GM19023 (cell line): Measurements from ENCODE around the gene BCL2L1.

Experiments
- ATAC-seq: cut with Tn5 transposase; IDR thresholded peaks from one replicate; pipeline ENCODE4 v1.9.1; 2021; ENCODE audit warnings: mild to moderate bottlenecking, moderate library complexity; ENCODE audit not compliant: unreplicated experiment

The BCL2L1 gene

DNA sequence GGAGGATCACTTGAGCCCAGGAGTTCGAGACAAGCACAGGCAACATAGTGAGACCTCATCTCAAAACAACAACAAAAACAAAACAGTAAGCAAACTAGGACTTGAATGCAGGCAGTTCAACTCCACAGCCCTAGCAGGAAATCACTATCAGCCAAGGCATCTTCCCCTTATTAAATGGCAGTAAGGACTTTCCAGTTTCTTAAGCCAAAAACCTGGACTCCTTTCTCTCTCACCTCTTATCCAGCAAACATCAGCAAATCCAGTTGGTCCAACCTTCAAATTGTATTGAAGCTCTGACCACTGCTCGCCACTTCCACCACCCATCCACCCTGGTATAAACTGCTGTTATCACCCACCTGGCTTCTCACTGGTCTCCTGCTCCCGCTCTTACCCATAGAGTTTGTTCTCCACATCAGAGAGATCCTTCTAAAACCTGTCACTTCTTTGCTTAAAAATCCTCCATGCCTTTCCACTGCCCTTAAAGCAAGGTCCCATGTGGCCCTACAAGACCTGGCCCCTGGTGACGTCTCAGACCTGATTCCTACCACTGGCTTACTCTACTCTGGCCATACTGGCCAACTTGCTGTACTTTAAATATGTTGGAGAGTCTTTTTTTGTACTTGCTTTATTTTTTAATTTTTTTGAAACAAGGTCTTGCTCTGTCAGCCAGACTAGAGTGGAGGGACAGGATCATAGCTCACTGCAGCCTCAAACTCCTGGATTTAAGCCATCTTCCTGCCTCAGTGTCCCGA lies 27.6 kb downstream of the BCL2L1 start:
- ATAC-seq = no peak

DNA sequence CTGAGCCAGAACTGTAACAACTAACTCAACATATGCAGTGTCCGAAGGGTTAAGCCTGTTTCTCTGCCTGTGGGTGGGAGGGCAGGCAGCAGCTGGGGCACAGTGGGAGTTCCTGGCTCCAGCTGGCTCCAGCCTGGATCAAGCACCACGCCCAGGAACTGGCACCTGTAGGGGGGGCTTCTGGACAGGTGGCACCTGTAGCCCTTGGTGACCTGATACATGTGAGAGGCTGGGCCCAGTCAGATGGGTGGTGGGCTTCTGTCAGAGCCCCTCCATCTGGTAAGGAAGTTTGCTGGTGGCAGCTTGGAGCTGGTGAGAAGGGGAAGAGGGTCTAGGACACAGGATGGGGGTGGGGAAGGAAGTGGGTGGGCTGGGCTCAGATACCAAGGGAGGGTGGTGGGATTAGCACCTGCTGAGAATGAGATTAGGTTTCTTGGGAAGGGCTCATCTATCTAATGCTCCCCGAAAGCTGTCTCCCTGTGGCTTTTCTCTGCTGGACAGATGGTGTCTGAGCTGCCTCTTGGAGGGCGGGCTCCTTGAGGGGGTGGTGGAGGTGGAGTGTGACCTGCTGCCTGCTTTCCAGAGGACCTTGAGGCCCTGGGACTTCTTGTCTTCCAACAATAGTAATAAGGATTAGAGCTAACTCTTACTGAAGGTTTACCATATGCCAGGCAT lies 28.5 kb downstream of the BCL2L1 start:
- ATAC-seq = no peak

GRCh38 chr20:31693402-31693801 lies 29.3 kb downstream of the BCL2L1 start:
- ATAC-seq = no peak

- ATAC-seq = no peak
Observed at GRCh38 chr20:31691646-31692275, 30.9 kb downstream of the BCL2L1 start.

GRCh38 chr20:31690124-31690666 lies 32.5 kb downstream of the BCL2L1 start:
- no peak for ATAC-seq

DNA sequence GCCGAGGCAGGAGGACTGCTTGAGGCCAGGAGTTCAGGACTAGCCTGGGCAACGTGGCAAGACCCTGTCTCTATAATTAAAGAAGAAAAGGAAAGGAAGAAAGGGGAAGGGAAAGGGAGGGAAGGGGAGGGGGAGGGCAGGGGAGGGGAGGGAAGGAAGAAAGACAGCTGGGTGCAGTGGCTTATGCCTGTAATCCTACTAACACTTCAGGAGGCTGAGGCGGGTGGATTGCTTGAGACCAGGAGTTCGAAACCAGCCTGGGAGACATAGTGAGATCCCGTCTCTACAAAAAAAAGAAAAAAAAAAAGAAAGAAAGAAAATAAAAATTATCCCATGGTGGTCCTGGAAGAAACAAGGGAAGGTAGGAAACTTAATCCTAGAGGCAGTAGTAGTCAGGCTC lies 33.5 kb downstream of the BCL2L1 start:
- no peak for ATAC-seq

GRCh38 chr20:31687777-31688176 lies 34.9 kb downstream of the BCL2L1 start:
- ATAC-seq = no peak

DNA sequence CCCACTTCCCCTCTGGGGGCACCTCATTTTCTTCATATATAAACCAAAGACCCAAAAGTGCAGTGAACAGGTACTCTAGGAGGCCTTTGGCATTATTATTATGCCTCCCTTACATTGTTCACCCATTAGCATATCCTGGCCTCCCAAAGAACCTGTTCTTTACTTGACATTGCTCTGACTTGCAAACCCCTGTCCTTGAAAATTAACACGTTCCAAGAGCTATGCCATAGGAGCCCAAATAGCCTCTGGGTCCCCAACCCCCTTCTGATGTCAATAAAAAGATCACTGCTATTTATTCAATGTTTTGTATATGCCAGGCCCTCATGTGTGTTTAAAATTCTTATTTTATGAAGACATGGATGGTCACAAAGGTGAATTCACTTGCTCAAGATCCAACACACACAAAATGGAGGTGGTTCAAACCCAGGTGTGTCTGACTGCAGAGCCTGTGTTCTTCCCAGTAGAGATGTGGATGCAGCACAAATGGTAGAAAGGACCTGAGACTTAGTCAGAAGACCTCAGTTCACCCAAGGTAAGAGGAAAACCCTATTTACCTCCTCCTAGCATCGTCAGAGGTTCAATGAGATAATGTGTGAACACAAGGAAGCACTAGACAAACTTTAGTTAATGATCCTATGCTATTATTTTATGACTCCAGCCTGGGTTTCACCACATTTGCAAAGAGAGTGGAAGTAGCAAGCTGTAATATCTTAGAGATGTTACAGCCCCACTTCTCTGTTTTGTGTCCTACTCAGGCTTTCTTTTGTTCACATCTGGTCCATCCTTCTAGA lies 36.6 kb downstream of the BCL2L1 start:
- no peak for ATAC-seq

- no peak for ATAC-seq
Observed at GRCh38 chr20:31684153-31685015, 38.3 kb downstream of the BCL2L1 start.

DNA sequence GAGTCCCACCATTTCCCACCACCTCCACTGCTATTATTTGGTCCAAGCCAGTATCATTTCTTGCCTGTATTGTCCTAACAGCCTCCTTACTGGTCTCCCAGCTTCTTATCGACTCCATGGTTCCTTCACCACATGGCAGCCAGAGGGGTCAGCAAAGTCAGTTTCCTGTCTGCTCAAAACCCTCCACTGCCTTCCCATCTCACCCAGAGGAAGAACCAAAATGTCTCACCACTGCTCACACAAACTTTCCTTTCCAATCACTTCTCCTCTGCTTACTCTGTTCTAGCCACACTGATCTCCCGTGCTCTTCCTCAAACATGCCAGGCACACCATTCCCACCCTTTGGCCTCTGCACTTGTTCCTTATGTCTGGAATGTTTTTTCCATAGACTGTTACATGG lies 39.7 kb downstream of the BCL2L1 start:
- ATAC-seq = no peak

DNA sequence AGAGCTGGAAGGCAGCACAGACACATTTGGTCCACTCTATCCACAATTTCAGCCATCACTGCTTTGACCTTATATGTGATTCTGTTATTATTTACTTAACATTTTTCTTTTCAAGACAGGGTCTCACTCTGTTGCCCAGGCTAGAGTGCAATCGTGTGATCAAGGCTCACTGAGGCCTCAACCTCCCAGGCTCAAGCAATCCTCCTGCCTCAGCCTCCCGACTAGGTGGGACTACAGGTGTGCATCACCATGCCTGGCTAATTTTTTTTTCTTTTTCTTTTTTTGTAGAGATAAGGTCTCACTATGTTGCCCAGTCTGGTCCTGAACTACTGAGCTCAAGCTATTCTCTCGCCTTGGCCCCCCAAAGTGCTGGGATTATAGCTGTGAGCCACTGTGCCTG lies 40.3 kb downstream of the BCL2L1 start:
- no peak for ATAC-seq

GRCh38 chr20:31681769-31682168 lies 40.9 kb downstream of the BCL2L1 start:
- no peak for ATAC-seq

GRCh38 chr20:31681128-31681727 lies 41.4 kb downstream of the BCL2L1 start:
- ATAC-seq = no peak

DNA sequence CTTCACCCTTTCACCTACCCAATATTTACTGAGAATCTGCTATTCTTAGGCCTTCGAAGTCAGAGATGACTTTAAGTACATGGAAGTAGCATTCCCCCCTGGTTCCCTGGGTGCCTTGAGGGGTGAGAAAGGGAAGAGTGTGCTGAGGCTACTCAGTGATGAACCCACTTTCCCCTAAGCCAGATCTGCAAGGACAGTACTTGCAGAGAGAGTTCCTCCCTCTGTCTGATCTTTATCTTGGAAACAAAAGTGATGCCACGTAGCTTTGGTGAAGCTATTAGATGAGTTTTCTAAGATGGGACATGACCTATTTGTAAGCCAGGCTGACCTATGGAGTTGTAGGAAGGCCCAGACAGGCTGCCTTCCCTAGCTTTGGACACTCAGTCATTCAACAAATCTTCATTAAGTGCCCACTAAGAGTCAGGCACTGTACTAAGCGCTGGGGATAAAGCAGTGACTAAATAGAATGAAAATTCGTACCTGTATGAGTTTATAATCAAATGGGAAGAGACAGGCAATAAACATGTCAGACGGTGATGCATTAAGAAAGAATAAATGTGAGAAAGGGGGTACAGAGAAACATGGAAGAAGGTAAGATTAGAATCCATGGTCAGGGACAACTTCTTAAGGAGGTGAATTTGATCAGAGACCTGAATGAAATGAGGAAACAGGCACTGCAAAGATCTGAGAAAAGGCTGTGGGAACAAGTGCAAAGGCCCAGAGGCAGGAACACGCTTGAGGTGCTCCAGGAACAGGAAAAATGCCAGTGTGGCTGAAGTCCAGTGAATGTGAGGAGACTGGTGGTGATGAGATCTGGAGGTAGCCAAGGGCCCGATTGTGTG lies 42.2 kb downstream of the BCL2L1 start:
- ATAC-seq = no peak

DNA sequence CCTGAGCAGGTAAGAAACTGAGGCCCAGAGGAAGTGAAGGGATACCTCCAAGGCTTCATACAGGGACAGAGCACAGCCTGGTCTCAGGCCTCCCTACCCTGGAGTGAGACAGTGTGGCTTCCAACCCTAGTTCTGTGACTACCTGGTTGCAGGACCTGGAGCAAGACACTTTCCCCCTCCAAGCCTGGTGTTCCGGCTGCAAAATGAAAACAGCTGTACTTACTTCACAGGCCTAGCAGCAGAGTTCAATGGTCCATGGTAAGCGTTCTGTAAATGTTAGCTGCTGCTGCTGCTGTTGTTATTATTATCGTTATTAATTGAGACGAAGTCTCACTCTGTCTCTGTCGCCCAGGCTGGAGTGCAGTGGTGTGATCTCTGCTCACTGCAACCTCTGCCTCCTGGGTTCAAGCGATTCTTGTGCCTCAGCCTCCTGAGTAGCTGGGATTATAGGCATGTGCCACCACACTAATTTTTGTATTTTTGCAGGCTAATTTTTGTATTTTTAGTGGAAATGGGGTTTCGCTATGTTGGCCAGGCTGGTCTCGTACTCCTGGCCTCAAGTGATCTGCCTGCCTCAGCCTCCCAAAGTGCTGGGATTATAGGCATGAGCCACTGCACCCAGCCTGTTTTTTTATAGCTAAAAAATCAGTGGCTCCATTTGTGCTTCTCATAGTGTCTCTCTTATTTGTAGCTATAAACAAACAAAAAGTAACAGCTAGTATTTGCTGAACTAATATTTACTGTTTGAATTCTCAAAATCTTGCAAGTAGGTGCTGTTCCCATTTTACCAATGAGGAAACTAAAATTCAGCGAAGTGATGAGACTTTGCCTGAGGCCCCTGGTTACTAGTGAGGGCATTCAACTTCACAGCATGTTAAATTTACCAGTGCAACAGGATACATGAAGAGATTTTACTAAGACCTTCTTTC lies 43.0 kb downstream of the BCL2L1 start:
- no peak for ATAC-seq

DNA sequence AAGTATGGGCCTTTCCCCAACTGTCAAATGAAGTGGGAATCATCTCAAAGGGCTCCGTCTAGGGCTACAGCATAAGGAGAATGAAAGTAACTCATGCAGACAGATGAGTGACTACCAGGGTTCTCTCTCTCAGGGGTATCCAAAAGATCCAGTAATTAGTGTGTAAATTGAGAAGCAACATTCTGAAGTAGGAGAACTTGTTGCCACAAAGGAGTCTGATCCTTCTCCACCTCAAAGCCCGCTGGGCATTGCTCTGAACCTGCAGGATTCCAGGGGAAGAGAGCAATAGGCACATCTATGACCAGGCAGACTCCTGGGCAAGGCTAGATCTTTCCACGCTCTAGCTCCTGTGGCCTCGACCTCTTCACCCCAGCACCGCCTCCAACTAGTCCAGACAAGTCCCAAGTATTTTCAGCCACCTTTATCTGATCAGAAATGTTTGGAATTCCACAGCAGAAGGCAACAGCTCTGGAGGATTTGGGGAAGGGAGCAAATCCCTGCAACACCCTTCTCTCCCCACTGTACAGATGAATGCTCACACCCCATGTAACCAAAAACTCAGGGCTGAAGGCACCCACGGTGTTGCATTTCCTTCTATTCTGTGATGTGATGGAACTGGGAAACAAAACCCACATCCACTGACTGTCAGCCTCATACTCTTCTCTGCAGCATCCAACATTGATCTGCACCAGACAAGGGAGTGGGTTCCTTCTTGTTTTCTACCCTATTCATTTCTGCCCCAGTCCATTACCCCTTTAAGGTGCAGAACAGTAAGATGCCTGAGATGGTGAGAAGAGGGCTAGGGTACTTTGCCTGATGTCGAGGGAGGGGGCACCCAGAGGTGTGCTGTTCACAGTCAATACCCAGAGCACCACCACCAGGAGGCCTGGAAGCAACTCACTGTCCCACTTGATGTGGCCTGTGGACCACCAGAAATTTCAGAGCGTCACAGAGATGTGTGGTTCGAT lies 44.0 kb downstream of the BCL2L1 start:
- no peak for ATAC-seq
